A673 (cell line): ENCODE measurements around the gene CPNE9.

Source experiments
- EZH2 ChIP-seq: fragments of 200-600 bp; sonication (generic); IDR thresholded peaks from 2 replicates; pipeline ENCODE4 v1.6.1; 2017; ENCODE audit warnings: borderline replicate concordance, low read depth, mild to moderate bottlenecking, mixed read lengths, antibody characterized with exemption, low read length; ENCODE audit not compliant: poor library complexity, severe bottlenecking
- TF ChIP-seq, protein P1 (sequence below): fragments of 300-800, 200-600 bp; sonication (generic); conservative IDR thresholded peaks from 2 replicates; pipeline ENCODE4 v1.5.1; 2017; ENCODE audit warnings: low read depth, mild to moderate bottlenecking, antibody characterized with exemption, low read length, moderate library complexity, mixed read lengths

DNA sequence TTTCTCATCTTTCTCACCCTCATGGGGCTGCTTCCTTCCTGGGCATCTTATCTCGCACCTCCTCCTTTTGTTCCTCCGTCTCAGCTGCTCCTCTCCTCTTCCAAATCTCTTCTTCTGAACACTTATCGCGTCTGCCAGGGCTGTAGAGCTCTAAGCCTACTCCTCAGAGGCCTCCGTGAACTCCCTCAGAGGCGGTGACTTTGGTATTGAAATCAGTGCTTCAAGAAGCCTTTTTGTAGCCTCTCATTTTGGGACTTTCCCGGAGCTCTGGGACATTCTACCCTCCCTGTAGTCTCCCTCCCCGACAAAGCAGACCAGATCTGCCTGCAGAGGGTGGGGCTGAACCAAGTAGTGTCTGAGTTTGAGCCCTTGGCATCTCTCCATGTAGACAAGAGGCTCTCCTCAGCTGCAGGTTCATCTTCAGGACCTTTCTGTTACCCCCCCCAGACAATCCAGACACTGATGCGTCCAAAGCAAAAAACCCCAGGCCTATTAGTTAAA, 17.5 kb upstream of the CPNE9 start:
- TF ChIP-seq, protein P1, sequence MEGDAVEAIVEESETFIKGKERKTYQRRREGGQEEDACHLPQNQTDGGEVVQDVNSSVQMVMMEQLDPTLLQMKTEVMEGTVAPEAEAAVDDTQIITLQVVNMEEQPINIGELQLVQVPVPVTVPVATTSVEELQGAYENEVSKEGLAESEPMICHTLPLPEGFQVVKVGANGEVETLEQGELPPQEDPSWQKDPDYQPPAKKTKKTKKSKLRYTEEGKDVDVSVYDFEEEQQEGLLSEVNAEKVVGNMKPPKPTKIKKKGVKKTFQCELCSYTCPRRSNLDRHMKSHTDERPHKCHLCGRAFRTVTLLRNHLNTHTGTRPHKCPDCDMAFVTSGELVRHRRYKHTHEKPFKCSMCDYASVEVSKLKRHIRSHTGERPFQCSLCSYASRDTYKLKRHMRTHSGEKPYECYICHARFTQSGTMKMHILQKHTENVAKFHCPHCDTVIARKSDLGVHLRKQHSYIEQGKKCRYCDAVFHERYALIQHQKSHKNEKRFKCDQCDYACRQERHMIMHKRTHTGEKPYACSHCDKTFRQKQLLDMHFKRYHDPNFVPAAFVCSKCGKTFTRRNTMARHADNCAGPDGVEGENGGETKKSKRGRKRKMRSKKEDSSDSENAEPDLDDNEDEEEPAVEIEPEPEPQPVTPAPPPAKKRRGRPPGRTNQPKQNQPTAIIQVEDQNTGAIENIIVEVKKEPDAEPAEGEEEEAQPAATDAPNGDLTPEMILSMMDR: no peak
- TF ChIP-seq EZH2: no peak
